ENCODE measurements around the gene DEGS2. TPM values are rescaled to one million over a fixed set of nuclear protein-coding genes. Genes with fewer than 3 reads are reported as not detected.

Gene DEGS2
- total and polyA plus RNA-seq, 2 donors, result 0.38 to 2.1 TPM

DNA sequence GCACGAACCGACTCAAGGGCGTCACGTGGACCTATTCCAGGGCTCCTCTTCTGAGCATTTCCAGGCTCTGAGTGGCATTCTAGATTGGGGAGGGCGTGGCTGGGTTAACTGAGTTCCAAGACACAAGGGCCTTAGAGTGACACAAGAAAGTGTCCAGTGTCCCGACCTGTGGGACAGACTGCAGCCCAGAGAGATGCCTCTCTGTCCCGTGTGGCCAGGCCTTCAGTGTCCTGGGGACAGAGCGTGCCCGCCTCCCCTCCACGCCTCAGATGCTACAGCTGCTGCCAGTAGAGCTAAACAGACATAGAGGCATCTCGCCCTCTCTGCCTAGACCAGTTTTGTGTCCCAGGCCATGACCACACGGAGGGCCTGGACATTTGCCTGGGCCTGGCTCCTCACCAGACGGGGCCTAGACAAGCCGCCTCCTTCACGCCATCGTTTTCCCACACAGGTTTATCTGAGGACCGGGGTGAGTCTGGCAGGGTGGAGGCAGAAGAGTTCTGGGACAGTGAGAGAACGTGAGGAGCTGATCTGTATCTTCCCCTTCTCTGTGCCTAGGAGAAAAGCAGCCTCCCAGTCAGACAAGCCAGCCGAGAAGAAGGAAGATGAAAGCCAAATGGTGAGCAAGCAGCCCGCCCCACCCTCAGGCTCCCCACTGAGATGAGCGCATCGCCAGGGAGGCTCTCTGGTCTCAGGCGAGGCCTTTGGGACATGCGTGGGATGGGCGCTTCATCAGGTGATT is 27.1 kb downstream of the DEGS2 start:
- H3K36me3 ChIP-seq (ENCODE audit: control insufficient read depth in 2 of 2, insufficient read depth in 2 of 2, low read length in 1 of 2), result peaks cover 97 to 100% of the 10 kb centered on the region in 2 donors
- no peaks in the 10 kb centered on the region for H3K27me3 ChIP-seq (ENCODE audit: control insufficient read depth in 2 of 2, insufficient read depth in 1 of 2, low read length in 1 of 2)
- no peak overlapping the region for H3K27ac ChIP-seq (ENCODE audit: low read depth in 1 of 2, low read length in 1 of 2)
- no peak for DNase-seq (ENCODE audit: low read depth in 6 of 9, low spot score in 9 of 9)
- no peaks in the 10 kb centered on the region for H3K9me3 ChIP-seq (ENCODE audit: control insufficient read depth in 2 of 2, insufficient read depth in 1 of 2, low read length in 1 of 2)
- 95% methylated on average over 25 of the region's 25 CpGs for WGBS
- H3K4me3 ChIP-seq (ENCODE audit: low read length in 2 of 2), result no peak overlapping the region
- no peaks in the 10 kb centered on the region for H3K4me1 ChIP-seq (ENCODE audit: control insufficient read depth in 2 of 2, insufficient read depth in 2 of 2, low read length in 2 of 2)

DNA sequence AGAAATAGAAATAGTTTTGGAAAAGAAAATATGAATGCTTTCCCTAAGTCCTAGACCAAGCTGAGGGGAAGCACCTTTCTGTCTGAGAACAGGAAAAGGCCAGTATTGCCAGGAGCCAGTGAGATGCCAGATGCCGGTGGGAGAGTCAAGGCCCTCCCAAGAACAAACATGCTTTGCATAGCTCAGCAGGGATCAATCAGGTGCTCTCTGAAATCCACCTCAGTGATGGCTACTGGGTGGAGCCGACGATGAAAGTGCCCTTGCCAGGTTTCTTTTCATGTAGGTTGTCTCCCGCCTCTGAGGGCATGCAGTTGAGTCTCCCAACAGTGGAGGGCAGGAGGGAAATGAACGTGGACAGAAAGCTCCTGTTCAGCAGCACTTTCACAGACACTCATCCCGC is 28.3 kb downstream of the DEGS2 start:
- DNase-seq (ENCODE audit: low read depth in 6 of 9, low spot score in 9 of 9), result no peak
- H3K4me3 ChIP-seq (ENCODE audit: low read length in 2 of 2), result no peak overlapping the region
- H3K36me3 ChIP-seq (ENCODE audit: control insufficient read depth in 2 of 2, insufficient read depth in 2 of 2, low read length in 1 of 2), result peaks cover 97 to 100% of the 10 kb centered on the region in 2 donors
- no peaks in the 10 kb centered on the region for H3K9me3 ChIP-seq (ENCODE audit: control insufficient read depth in 2 of 2, insufficient read depth in 1 of 2, low read length in 1 of 2)
- WGBS, result 97% methylated on average over 6 of the region's 6 CpGs
- H3K27ac ChIP-seq (ENCODE audit: low read depth in 1 of 2, low read length in 1 of 2), result no peak overlapping the region
- no peaks in the 10 kb centered on the region for H3K27me3 ChIP-seq (ENCODE audit: control insufficient read depth in 2 of 2, insufficient read depth in 1 of 2, low read length in 1 of 2)
- no peaks in the 10 kb centered on the region for H3K4me1 ChIP-seq (ENCODE audit: control insufficient read depth in 2 of 2, insufficient read depth in 2 of 2, low read length in 2 of 2)

DNA sequence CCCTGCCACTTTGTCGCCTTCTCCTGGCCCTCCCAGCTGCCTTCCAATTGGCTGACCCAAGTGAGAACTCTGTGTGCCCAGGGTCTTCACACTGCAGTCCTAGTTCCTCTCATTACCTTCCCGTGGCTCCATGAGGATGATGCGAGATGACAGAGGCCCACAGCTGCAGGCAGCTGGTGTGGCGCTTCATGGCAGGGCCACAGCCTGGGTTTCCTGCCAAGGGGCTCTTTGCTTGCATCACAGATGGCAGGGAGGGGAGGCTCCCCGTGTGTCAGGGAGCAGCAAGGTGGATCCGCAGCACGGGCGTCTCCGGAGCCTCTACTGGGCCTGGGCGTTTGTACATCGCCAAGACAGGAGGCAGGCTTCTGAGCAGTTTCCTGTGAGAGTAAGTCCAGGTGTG is 28.9 kb downstream of the DEGS2 start:
- Histone ChIP-seq H3K36me3 (ENCODE audit: control insufficient read depth in 2 of 2, insufficient read depth in 2 of 2, low read length in 1 of 2) (peaks cover 97 to 100% of the 10 kb centered on the region in 2 donors), H3K4me3 (ENCODE audit: low read length in 2 of 2) (no peak overlapping the region), H3K27ac (ENCODE audit: low read depth in 1 of 2, low read length in 1 of 2) (no peak overlapping the region), H3K4me1 (ENCODE audit: control insufficient read depth in 2 of 2, insufficient read depth in 2 of 2, low read length in 2 of 2) (no peaks in the 10 kb centered on the region), H3K9me3 (ENCODE audit: control insufficient read depth in 2 of 2, insufficient read depth in 1 of 2, low read length in 1 of 2) (no peaks in the 10 kb centered on the region), H3K27me3 (ENCODE audit: control insufficient read depth in 2 of 2, insufficient read depth in 1 of 2, low read length in 1 of 2) (no peaks in the 10 kb centered on the region)
- 97% methylated on average over 11 of the region's 11 CpGs for WGBS
- DNase-seq (ENCODE audit: low read depth in 6 of 9, low spot score in 9 of 9), result no peak

DNA sequence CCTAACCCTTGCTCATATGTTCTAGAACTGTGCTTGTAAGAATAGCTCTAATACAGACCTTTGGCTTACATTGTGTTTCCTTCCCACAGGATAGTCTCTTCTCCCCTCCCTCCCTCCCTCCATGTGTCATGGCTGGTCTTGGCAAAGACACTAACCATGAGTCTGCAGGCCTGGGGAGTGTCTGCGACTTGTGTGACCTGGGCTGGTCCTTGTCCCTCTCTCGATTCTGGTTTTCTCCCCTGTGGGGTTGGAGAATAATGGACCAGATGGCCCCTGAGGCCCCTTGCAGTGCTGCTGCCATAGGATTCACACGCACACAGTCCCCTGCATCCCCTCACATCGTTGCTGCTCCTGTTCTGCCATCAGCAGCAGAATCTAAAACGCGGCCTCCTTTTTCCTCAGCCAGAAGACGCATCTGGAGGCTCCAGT is 30.3 kb downstream of the DEGS2 start:
- no peak for DNase-seq (ENCODE audit: low read depth in 6 of 9, low spot score in 9 of 9)
- no peaks in the 10 kb centered on the region for H3K27me3 ChIP-seq (ENCODE audit: control insufficient read depth in 2 of 2, insufficient read depth in 1 of 2, low read length in 1 of 2)
- no peaks in the 10 kb centered on the region for H3K9me3 ChIP-seq (ENCODE audit: control insufficient read depth in 2 of 2, insufficient read depth in 1 of 2, low read length in 1 of 2)
- WGBS, result 95% methylated on average over 7 of the region's 7 CpGs
- H3K27ac ChIP-seq (ENCODE audit: low read depth in 1 of 2, low read length in 1 of 2), result no peak overlapping the region
- no peaks in the 10 kb centered on the region for H3K4me1 ChIP-seq (ENCODE audit: control insufficient read depth in 2 of 2, insufficient read depth in 2 of 2, low read length in 2 of 2)
- peaks cover 96 to 98% of the 10 kb centered on the region in 2 donors for H3K36me3 ChIP-seq (ENCODE audit: control insufficient read depth in 2 of 2, insufficient read depth in 2 of 2, low read length in 1 of 2)
- no peak overlapping the region for H3K4me3 ChIP-seq (ENCODE audit: low read length in 2 of 2)

DNA sequence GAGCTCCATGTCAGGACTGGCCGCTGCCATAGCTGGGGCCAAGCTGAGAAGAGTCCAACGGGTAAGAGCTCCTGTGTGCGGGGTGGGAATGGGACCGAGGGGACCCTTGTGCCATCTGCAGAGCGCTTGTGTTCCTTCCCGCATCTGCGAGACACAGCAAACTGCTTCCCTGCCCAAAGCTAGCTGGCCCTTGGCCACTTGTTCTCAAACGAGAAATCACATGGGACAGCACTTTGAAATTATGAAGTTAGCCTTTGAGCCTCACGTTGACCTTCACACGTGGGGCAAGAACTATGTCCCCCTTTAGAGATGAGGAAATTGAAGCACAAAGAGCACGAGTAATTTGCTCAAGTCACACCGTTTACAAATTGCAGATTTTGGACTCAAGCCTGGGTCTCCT is 30.8 kb downstream of the DEGS2 start:
- Histone ChIP-seq H3K27ac (ENCODE audit: low read depth in 1 of 2, low read length in 1 of 2) (no peak overlapping the region), H3K4me1 (ENCODE audit: control insufficient read depth in 2 of 2, insufficient read depth in 2 of 2, low read length in 2 of 2) (no peaks in the 10 kb centered on the region), H3K4me3 (ENCODE audit: low read length in 2 of 2) (no peak overlapping the region), H3K27me3 (ENCODE audit: control insufficient read depth in 2 of 2, insufficient read depth in 1 of 2, low read length in 1 of 2) (no peaks in the 10 kb centered on the region), H3K36me3 (ENCODE audit: control insufficient read depth in 2 of 2, insufficient read depth in 2 of 2, low read length in 1 of 2) (peaks cover 96 to 98% of the 10 kb centered on the region in 2 donors), H3K9me3 (ENCODE audit: control insufficient read depth in 2 of 2, insufficient read depth in 1 of 2, low read length in 1 of 2) (no peaks in the 10 kb centered on the region)
- DNase-seq (ENCODE audit: low read depth in 6 of 9, low spot score in 9 of 9), result no peak
- 98% methylated on average over 12 of the region's 12 CpGs for WGBS

DNA sequence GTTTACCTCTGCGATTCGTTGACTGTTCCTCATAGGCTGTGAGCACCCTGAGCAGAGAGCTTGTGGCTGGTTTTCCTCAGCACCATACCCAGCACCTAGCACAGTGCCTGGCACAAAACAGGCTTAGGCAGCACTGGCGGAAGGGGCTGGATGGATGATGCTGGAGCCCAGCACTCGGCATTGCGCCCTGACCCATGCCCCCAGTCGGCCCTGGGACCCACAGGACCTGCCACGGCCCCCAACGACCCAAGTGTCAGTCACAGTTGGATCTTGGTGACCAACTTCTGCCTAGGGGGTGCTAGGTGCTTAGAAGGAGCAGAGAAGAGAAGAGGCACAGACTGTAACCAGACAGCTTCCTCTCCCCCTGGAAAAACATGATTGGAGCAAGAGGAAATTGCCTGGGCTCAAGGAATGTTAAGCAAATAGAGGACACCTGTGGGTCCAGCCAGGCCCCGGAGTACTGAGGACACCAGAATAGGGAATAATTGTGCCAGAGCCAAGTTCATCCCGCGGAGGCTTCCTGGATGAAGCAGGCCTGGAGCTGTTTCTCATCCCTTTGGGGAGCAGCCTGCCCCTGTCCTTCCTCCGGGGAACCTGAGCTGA is 31.5 kb downstream of the DEGS2 start:
- Histone ChIP-seq H3K4me3 (ENCODE audit: low read length in 2 of 2) (no peak overlapping the region), H3K36me3 (ENCODE audit: control insufficient read depth in 2 of 2, insufficient read depth in 2 of 2, low read length in 1 of 2) (peaks cover 97 to 98% of the 10 kb centered on the region in 2 donors), H3K27ac (ENCODE audit: low read depth in 1 of 2, low read length in 1 of 2) (no peak overlapping the region), H3K4me1 (ENCODE audit: control insufficient read depth in 2 of 2, insufficient read depth in 2 of 2, low read length in 2 of 2) (no peaks in the 10 kb centered on the region), H3K9me3 (ENCODE audit: control insufficient read depth in 2 of 2, insufficient read depth in 1 of 2, low read length in 1 of 2) (no peaks in the 10 kb centered on the region), H3K27me3 (ENCODE audit: control insufficient read depth in 2 of 2, insufficient read depth in 1 of 2, low read length in 1 of 2) (no peaks in the 10 kb centered on the region)
- WGBS, result 97% methylated on average over 12 of the region's 12 CpGs
- DNase-seq (ENCODE audit: low read depth in 6 of 9, low spot score in 9 of 9), result no peak

DNA sequence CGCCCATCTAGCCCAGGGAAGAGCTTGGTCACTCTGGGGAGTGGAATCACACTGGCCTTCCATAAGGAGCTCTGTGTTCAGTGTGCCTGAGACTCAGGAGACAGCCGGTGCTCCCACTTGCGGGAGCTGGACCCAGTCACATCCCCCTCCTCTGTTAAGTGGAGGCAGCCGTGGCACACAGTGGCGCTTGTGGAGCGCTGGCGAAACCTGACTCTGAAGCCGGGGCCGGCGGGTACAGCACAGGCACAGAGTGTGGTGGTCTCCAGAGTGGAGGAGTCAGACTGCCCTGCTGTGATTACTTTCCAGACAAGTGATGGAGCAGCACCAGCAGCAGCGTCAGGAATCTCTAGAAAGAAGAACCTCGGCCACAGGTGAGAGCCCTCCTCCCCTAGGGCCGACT is 33.0 kb downstream of the DEGS2 start:
- DNase-seq (ENCODE audit: low read depth in 6 of 9, low spot score in 9 of 9), result no peak
- Histone ChIP-seq H3K27me3 (ENCODE audit: control insufficient read depth in 2 of 2, insufficient read depth in 1 of 2, low read length in 1 of 2) (no peaks in the 10 kb centered on the region), H3K9me3 (ENCODE audit: control insufficient read depth in 2 of 2, insufficient read depth in 1 of 2, low read length in 1 of 2) (no peaks in the 10 kb centered on the region), H3K36me3 (ENCODE audit: control insufficient read depth in 2 of 2, insufficient read depth in 2 of 2, low read length in 1 of 2) (peaks cover 95 to 98% of the 10 kb centered on the region in 2 donors), H3K27ac (ENCODE audit: low read depth in 1 of 2, low read length in 1 of 2) (no peak overlapping the region), H3K4me3 (ENCODE audit: low read length in 2 of 2) (no peak overlapping the region), H3K4me1 (ENCODE audit: control insufficient read depth in 2 of 2, insufficient read depth in 2 of 2, low read length in 2 of 2) (no peaks in the 10 kb centered on the region)
- WGBS, result 93% methylated on average over 13 of the region's 13 CpGs

DNA sequence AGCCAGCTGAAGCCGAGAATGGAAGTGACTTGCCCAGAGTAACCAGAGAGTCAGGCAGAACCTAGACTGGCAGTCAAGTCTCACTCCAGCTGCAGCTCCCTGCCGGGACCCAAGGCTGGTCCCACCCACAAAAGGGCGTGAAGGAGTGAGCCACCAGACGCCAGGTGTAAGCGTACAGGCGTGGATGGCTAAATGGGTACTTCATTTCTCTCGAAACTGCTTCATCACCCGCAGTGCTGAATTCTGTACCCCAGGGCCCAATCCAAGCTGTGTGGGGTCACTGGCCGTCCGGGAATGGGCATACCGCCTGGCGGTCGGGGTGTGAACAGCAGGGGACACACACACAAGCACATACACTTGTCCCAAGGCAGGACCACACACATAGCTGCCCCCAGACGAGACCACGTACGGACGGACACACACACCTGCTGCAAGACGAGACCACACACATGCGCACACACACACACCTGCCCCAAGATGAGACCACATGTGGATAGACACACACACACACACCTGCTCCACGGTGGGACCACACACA is 34.8 kb downstream of the DEGS2 start:
- no peaks in the 10 kb centered on the region for H3K27me3 ChIP-seq (ENCODE audit: control insufficient read depth in 2 of 2, insufficient read depth in 1 of 2, low read length in 1 of 2)
- 95% methylated on average over 20 of the region's 20 CpGs for WGBS
- no peak for DNase-seq (ENCODE audit: low read depth in 6 of 9, low spot score in 9 of 9)
- no peak overlapping the region for H3K27ac ChIP-seq (ENCODE audit: low read depth in 1 of 2, low read length in 1 of 2)
- H3K9me3 ChIP-seq (ENCODE audit: control insufficient read depth in 2 of 2, insufficient read depth in 1 of 2, low read length in 1 of 2), result no peaks in the 10 kb centered on the region
- H3K4me1 ChIP-seq (ENCODE audit: control insufficient read depth in 2 of 2, insufficient read depth in 2 of 2, low read length in 2 of 2), result no peaks in the 10 kb centered on the region
- no peak overlapping the region for H3K4me3 ChIP-seq (ENCODE audit: low read length in 2 of 2)
- H3K36me3 ChIP-seq (ENCODE audit: control insufficient read depth in 2 of 2, insufficient read depth in 2 of 2, low read length in 1 of 2), result peaks cover 88 to 98% of the 10 kb centered on the region in 2 donors

DNA sequence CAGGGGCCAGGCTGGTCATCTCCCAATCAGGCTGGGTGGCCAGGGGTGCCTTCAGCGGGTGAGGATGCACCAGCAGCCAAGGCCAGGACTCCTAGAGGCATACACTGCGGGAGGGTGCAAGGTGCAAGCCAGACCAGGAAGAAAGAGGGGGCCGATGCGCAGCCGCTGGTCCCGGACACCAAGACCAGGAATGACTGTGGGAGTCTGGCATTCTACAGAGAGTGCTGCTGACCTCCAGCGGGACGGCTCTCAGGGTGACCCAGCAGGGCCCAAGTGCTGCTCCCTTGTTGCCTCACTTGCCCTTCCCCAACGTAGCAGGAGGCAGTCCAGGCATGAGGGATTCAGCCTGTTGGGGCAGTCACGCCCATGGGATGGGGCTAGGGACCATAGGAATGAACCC is 35.8 kb downstream of the DEGS2 start:
- Histone ChIP-seq H3K27ac (ENCODE audit: low read depth in 1 of 2, low read length in 1 of 2) (no peak overlapping the region), H3K4me1 (ENCODE audit: control insufficient read depth in 2 of 2, insufficient read depth in 2 of 2, low read length in 2 of 2) (no peaks in the 10 kb centered on the region), H3K27me3 (ENCODE audit: control insufficient read depth in 2 of 2, insufficient read depth in 1 of 2, low read length in 1 of 2) (no peaks in the 10 kb centered on the region), H3K9me3 (ENCODE audit: control insufficient read depth in 2 of 2, insufficient read depth in 1 of 2, low read length in 1 of 2) (no peaks in the 10 kb centered on the region), H3K36me3 (ENCODE audit: control insufficient read depth in 2 of 2, insufficient read depth in 2 of 2, low read length in 1 of 2) (peaks cover 88 to 98% of the 10 kb centered on the region in 2 donors), H3K4me3 (ENCODE audit: low read length in 2 of 2) (no peak overlapping the region)
- no peak for DNase-seq (ENCODE audit: low read depth in 6 of 9, low spot score in 9 of 9)
- WGBS, result 97% methylated on average over 10 of the region's 10 CpGs
